Head of caudate nucleus (tissue), 42 donors: ENCODE measurements around the gene CBY3.
"Not testable (repeated sequence)": the region's sequence is repeated elsewhere in the genome, so short reads cannot be mapped to it uniquely, and the experiment has no call there.

ENCODE experiments used
- DNase-seq, 42 donors: peaks; one replicate each; pipeline versions ENCODE4 v3.0.0 to v3.0.0-alpha.2; 2020 to 2021; ENCODE audit warnings: mixed read lengths in 7 of 42
- intact Hi-C: fragments of 100-400 bp; cut with DNase I; formaldehyde crosslinking; loops from one replicate; pipeline ENCODE4 v1.15.0; 2022

Gene CBY3

GRCh38 chr5:179680780-179681401 is at the start of gene CBY3:
CBY3 (minus strand) TSS chr5:179681034; CDS start chr5:179680918, 116 bp downstream.
- intact Hi-C loops: no loop called here
- no peak for DNase-seq

- peak in 2 of 42 donors; percentile 26 to 42 for DNase-seq
- intact Hi-C loops: no loop called here
Measured at GRCh38 chr5:179730356-179730755, 49.5 kb upstream of the CBY3 start.

GRCh38 chr5:179729727-179730126 is 48.9 kb upstream of the CBY3 start:
- no peak for DNase-seq
- intact Hi-C loops: no loop called here

- DNase-seq: peak in 1 of 42 donors; percentile 23
- intact Hi-C loops: no loop called here
Measured at GRCh38 chr5:179729303-179729702, 48.5 kb upstream of the CBY3 start.

- intact Hi-C loops: no loop called here
- no peak for DNase-seq
Measured at GRCh38 chr5:179727106-179727505, 46.3 kb upstream of the CBY3 start.

GRCh38 chr5:179724163-179724562 is 43.3 kb upstream of the CBY3 start:
- no peak for DNase-seq
- intact Hi-C loops: no loop called here

- intact Hi-C loops: no loop called here
- DNase-seq: peak in 2 of 42 donors; percentile 3 to 12
Measured at GRCh38 chr5:179720222-179720621, 39.4 kb upstream of the CBY3 start.

GRCh38 chr5:179716286-179716685 is 35.5 kb upstream of the CBY3 start:
- no peak for DNase-seq
- intact Hi-C loops: no loop called here

GRCh38 chr5:179700401-179700918 is 19.6 kb upstream of the CBY3 start:
- DNase-seq: peak in 6 of 42 donors; percentile 8 to 41 (median 22)
- intact Hi-C loops: no loop called here

- intact Hi-C loops: loop anchor here (2.0 kb wide), 2 partner anchors 21 to 33 kb away; partner anchors contain the start of gene MAML1
- peak in 2 of 42 donors; percentile 12 to 23 for DNase-seq
Measured at GRCh38 chr5:179699616-179700237, 18.9 kb upstream of the CBY3 start.

- intact Hi-C loops: loop anchor here (2.0 kb wide), 2 partner anchors 20 to 34 kb away; partner anchors contain the start of gene MAML1
- DNase-seq: peak in 2 of 42 donors; percentile 16 to 24
Measured at GRCh38 chr5:179698935-179699615, 18.2 kb upstream of the CBY3 start, which contains the start of gene CANX. CANX (plus strand) TSS chr5:179698967; CDS start chr5:179705682, 6,715 bp downstream.

- peak; percentile 97 to 100 (median 99) for DNase-seq
- intact Hi-C loops: loop anchor here (2.0 kb wide), 2 partner anchors 19 to 35 kb away; partner anchors contain the start of gene MAML1
Measured at GRCh38 chr5:179697993-179698934, 17.4 kb upstream of the CBY3 start.

- DNase-seq, intact Hi-C loops: not testable (repeated sequence)
Measured at GRCh38 chr5:179697543-179697942, 16.7 kb upstream of the CBY3 start.

GRCh38 chr5:179697108-179697507 is 16.3 kb upstream of the CBY3 start:
- intact Hi-C loops: no loop called here
- no peak for DNase-seq

- intact Hi-C loops: no loop called here
- no peak for DNase-seq
Measured at GRCh38 chr5:179696603-179697002, 15.8 kb upstream of the CBY3 start.

GRCh38 chr5:179694561-179694960 is 13.7 kb upstream of the CBY3 start:
- no peak for DNase-seq
- intact Hi-C loops: no loop called here

GRCh38 chr5:179689212-179689611 is 8.4 kb upstream of the CBY3 start:
- intact Hi-C loops: not testable (repeated sequence)

GRCh38 chr5:179680014-179680779 is 637 bp downstream of the CBY3 start:
- intact Hi-C loops: no loop called here
- DNase-seq: no peak

More at GRCh38 chr5:179689212-179689611, 8.4 kb upstream of the CBY3 start:
- DNase-seq: not testable (repeated sequence)
